NCI-H2081 (cell line): ENCODE data around the gene CLCN2.

Experiments used
- DNase-seq, 2 experiments: peaks; one replicate each; lab custom pipeline; 2025; lab: John Stamatoyannopoulos, UW

Gene CLCN2

DNA sequence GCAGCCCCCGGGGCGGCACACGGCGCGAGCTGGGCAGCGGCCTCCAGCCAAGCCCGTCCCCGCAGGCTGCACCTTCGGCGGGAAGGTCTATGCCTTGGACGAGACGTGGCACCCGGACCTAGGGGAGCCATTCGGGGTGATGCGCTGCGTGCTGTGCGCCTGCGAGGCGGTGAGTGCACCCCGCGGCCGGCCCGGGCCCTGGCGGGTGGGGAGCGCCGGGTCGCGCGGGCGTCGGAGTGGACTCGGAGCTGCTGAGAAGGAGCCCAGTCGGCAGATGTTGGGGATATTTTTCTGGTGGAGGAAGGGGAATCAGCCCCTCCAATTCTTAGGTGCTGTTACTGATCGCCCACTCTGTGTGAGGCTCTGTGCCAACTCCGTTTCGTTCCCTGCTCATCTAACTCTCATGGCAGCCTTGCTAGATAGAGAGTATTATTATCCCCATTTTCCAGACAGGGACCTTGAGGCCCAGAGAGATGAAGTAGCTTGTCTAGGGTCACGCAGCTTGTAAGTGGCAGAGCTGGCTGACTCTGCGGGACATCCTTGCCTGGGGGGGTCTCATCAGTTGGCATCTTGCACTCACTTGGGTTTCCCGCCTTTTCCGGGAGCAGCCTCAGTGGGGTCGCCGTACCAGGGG is 19.3 kb upstream of the CLCN2 start:
- no peak for DNase-seq

GRCh38 chr3:184380185-184380626 is 18.8 kb upstream of the CLCN2 start:
- peak; percentile 40 to 52 for DNase-seq

GRCh38 chr3:184379358-184380184 is 18.2 kb upstream of the CLCN2 start, which contains the start of gene CHRD:
TSS of gene CHRD (plus strand) at chr3:184380054. CDS start at chr3:184380319, 265 bp downstream.
- DNase-seq: no peak

- no peak for DNase-seq
Measured at GRCh38 chr3:184378651-184379357, 17.4 kb upstream of the CLCN2 start.

- DNase-seq: peak in 1 of 2 experiments; percentile 47
Measured at GRCh38 chr3:184377882-184378445, 16.6 kb upstream of the CLCN2 start, which contains the start of gene THPO. TSS of gene THPO (minus strand) at chr3:184378207. CDS start at chr3:184376259, 1,948 bp downstream.

DNA sequence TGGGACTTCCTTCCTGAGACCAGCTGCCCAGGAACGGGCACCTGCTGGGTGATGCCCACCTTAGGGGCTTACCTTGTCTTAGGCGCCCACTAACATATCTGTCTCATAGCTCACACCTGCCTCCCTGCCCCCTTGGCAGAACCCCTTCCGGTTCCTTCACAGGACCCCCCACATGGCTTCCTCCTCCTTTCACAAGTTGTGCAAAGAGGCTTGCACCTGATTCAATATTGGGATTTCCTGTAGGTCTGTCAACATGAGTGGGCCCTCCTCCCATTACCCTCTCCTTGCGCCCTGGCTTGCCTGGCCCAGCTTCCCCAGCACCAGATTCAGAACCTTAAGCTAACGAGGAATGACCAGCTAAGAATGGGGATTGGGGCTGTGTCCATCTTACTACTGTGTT is 16.0 kb upstream of the CLCN2 start:
- DNase-seq: peak; percentile 69 to 91

DNA sequence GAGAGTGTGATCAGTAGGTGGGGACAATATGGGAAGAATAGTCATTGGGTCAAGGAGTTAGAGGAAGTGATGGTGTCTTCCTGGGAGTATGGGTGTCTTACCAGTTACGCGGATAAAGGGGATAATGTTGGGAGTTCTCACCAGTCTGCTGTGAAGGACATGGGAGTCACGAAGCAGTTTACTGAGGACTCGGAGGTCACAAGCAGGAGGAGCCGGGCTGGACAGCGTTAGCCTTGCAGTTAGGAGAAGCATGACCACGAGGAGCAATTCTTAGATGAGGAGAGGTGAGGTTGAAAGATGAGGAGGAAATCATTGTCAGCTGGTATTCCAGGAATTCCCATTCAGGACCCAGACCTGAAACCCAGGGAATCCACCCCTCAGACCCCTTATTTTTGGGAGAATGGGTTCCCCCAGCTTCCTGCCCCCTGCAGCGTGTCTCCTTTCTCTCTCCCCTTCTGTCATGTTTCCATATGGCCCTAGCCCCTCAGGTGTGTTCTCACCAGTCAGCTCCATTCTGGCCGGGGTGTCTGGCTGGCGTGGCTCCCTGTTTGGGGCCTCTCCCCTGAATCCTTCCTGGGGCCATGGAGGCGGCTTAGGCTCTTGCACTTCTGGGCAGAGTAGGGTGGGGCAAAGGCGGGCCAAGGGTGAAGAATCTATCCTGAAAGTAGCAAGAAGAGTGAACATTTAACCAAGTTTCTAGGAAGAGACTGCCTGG is 14.5 kb upstream of the CLCN2 start:
- no peak for DNase-seq

- no peak for DNase-seq
Measured at GRCh38 chr3:184373422-184373821, 12.0 kb upstream of the CLCN2 start.

- DNase-seq: no peak
Measured at GRCh38 chr3:184372911-184373310, 11.5 kb upstream of the CLCN2 start.

DNA sequence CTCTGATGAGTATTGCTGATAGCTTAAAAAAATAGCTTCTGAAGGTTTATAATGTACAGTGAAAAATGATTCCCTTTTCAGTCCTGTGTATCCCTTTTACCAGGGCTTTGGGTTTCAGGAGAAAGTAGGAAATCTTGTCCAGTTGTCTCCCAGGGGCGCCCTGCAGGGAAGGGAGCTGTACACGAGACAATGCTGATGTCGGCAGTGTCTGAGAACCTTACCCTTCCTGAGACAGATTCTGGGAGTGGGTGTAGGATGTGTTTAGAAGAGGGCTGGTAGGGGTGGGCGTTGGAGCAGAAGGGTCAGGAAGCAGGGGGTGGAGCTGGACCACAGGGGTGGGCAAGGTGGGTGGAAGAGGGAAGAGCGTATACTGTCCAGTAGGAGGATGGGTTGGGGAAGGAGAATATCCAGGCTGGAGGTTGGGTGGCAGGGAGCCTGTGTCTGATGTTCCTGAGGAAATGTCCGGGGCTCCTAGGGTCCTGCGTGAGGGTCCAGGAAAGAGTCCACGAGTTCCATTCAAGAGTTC is 11.0 kb upstream of the CLCN2 start:
- DNase-seq: no peak

GRCh38 chr3:184371570-184372018 is 10.2 kb upstream of the CLCN2 start:
- DNase-seq: peak; percentile 98 to 99

DNA sequence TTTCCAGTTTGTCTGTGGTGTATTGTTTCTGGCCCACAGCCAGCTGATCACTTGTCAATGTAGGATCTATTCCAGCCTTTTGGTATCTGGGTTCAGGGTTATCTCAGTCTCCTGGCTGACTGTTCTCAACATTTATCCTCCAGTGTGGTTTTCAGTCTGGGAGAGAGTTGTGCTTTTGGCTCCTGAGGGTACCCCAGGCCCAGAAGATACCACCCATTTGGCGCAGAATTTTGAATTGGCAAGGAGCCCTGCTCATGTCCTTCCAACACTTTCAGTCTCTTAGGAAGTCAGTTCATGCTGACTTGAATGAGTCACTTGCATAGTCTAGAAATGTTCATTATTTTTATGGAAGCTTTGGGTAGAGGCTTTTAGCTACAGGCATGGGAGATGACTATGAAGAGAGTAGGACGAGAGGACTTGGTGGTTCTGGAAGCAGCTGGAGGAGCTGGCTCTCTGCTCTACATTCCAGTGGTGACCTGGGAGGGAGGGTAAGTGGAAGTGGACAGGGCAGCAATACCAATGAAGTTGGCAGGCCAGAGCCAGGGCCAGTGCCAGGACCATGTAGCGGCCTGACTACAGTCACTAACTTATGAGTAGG is 7.3 kb upstream of the CLCN2 start:
- no peak for DNase-seq

GRCh38 chr3:184368116-184368515 is 6.7 kb upstream of the CLCN2 start:
- no peak for DNase-seq

- no peak for DNase-seq
Measured at GRCh38 chr3:184366619-184367289, 5.3 kb upstream of the CLCN2 start.

DNA sequence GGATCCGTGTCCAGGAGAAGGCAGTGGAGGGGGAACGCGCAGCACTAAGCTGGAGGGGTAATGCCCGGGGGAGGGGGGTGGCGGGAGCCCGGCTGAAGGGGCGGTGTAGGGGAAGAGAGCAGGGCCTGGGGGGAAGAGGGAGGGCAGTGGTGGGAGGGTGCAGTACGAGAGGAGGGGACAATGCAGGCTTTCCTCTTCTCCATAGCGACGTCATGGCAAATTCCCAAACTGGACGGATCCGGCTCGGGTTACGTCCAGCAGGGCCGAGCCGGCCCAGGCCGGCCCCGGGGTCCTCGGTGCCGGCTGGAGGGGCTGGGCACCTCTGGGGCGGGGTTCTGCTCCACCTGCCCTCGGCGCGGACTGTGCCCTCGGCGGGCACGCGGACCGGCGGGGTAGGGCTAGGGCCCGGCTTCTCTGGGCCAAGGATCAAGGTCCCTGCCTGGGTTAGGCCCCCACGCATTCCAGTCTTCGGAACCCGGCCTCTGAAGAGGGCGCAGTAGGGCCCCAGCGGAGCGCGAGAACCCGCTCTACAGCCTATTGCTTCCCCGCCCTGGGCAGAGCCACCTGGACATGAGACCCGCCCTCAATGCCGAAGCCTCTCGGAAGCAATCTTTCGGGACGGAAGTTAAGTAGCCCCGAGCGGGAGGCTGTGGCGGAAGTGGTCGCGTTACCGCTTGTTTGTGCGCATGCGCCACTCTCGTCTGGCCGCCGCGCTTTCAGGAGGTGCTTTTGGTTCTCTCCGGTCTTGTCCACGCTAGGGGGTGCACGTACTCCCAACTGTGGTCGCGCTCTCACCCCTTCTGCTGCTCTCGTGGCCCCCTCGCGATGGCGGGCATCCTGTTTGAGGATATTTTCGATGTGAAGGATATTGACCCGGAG is 1.5 kb upstream of the CLCN2 start:
- DNase-seq: peak; percentile 100

DNA sequence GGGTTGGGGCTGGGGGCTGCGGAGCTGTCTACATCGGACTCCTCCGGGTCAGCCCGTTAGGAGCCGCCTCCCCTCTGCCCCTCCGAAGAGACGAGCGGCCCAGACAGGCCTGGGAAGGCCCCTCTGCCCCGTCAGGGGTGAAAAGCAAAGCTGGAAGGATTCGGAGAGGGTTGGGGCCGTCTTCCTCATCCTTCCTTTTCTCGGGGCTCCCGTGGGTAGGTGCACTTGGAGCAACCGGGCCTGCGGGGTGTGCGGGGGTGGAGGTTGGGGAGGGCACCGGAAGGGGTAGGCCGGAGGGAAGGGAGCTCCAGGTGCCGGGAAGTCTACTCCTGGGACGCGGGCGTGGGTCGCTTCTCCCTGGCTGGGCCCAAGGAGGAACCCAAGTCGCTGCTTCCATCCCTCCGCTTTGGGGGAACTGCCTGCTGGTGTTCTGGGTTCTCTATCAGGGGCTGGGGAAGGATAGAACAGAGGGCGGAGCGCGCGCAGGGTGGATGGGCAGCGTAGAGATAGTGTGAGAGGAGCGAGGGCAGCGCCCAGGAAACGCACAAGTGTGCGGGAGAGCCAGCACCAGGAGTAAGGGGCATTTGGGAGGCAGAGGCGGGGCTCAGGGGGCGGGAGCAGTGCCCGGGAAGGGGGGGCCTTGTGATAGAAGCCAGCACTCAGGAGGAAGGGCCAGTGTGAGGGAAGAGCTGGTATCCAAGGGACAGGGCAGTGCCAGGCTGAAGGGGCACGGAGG is 695 bp upstream of the CLCN2 start:
- peak; percentile 80 to 85 for DNase-seq

DNA sequence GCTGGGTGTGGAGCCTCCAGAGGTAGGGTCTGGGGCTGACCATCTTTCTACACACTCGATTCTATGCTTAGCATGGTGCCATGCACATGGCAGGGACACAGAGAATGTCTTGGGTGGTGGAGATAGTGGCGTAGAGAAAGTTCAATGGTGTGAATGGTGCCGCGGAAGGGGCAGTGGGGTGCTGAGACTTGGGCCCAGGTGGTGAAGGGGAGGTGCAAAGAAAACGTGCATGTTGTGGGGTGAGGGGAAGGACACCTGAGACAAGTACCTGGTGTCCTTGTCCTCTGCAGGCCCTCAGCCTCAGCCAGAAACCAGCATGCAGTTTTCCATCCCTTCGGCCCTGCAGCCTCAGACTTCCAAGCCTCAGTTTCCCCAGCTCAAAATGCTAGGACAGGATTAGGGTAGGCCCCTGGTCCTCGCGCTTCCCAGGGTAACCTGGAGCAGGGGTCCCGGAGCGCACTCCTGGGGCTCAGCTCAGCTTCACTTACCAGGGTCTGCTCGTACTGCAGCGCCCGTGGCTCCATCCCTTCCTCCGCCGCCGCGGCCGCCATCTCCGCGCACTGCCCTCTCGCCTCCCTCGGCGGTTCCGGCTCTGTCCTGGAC is 375 bp downstream of the CLCN2 start:
- no peak for DNase-seq
